Right kidney (tissue), 9 donors: ENCODE measurements around the gene ABITRAM.
"Not testable (repeated sequence)": the region's sequence is repeated elsewhere in the genome, so short reads cannot be mapped to it uniquely, and the experiment has no call there.

Source experiments
- DNase-seq: peaks from one replicate; pipeline ENCODE4 v3.0.0-alpha.2; 2016
- long read RNA-seq, 8 donors: transcript quantifications; one replicate each; lab custom pipeline, GENCODE V29; 2026

Gene ABITRAM, protein sequence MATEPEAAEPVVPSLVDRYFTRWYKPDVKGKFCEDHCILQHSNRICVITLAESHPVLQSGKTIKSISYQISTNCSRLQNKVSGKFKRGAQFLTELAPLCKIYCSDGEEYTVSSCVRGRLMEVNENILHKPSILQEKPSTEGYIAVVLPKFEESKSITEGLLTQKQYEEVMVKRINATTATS
- long read RNA-seq, donor 1, transcript FAM206A-201 (6 exons, 2,134 nt) = major isoform, 8 of 79 reads
- long read RNA-seq, donor 1, partial matches to known transcripts = 53 of 79 reads
- long read RNA-seq, donor 1, other reads (novel, unspliced or antisense) = 12 of 79 reads
- long read RNA-seq, donor 2, transcript FAM206A-201 (6 exons, 2,134 nt) = major isoform, 11 of 74 reads
- long read RNA-seq, donor 2, partial matches to known transcripts = 49 of 74 reads
- long read RNA-seq, donor 2, other reads (novel, unspliced or antisense) = 12 of 74 reads
- long read RNA-seq, donor 3, transcript FAM206A-201 (6 exons, 2,134 nt) = major isoform, 6 of 35 reads
- long read RNA-seq, donor 3, partial matches to known transcripts = 29 of 35 reads
- long read RNA-seq, donor 3, other reads (novel, unspliced or antisense) = 0 of 35 reads
- long read RNA-seq, donor 4, transcript FAM206A-201 (6 exons, 2,134 nt) = major isoform, 9 of 55 reads
- long read RNA-seq, donor 4, partial matches to known transcripts = 45 of 55 reads
- long read RNA-seq, donor 4, other reads (novel, unspliced or antisense) = 0 of 55 reads
- long read RNA-seq, donor 5, transcript FAM206A-201 (6 exons, 2,134 nt) = major isoform, 7 of 111 reads
- long read RNA-seq, donor 5, partial matches to known transcripts = 96 of 111 reads
- long read RNA-seq, donor 5, other reads (novel, unspliced or antisense) = 8 of 111 reads
- long read RNA-seq, donor 6, transcript FAM206A-201 (6 exons, 2,134 nt) = major isoform, 10 of 93 reads
- long read RNA-seq, donor 6, partial matches to known transcripts = 77 of 93 reads
- long read RNA-seq, donor 6, other reads (novel, unspliced or antisense) = 5 of 93 reads
- long read RNA-seq, donor 7, transcript FAM206A-201 (6 exons, 2,134 nt) = major isoform, 16 of 300 reads
- long read RNA-seq, donor 7, partial matches to known transcripts = 258 of 300 reads
- long read RNA-seq, donor 7, other reads (novel, unspliced or antisense) = 25 of 300 reads
- long read RNA-seq, donor 8, transcript FAM206A-201 (6 exons, 2,134 nt) = major isoform, 8 of 119 reads
- long read RNA-seq, donor 8, partial matches to known transcripts = 80 of 119 reads
- long read RNA-seq, donor 8, other reads (novel, unspliced or antisense) = 30 of 119 reads

DNA sequence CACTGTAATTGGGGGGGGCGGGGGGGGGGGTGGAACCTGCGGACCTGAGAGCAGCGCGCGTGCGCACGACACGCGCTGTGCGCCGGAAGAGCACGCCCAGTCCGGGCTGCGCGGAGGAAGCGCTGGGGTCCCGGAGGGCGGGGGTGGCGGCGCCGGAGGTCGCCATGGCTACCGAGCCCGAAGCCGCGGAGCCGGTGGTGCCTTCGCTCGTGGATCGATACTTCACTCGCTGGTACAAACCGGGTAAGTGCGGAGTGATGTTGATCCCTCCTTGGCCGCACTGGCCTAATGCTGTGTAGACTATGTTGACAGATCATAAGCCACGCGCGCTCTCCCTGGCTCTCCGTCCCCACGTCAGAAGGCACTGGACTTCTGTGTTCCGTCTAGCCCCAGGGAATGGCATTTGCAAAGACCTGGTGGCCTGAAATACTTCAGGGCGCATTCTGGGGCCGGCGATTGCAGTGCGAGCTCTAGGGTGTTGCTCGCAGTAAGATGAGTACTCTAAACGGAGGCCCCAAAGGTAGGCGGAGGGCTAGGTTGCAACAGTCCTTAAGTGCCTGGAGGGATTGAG, at the start of gene ABITRAM:
ABITRAM (plus strand) TSS at position 78 of the 571 bp plus-strand sequence; CDS start at position 165, 87 bp downstream.
- peak; percentile 90 for DNase-seq

DNA sequence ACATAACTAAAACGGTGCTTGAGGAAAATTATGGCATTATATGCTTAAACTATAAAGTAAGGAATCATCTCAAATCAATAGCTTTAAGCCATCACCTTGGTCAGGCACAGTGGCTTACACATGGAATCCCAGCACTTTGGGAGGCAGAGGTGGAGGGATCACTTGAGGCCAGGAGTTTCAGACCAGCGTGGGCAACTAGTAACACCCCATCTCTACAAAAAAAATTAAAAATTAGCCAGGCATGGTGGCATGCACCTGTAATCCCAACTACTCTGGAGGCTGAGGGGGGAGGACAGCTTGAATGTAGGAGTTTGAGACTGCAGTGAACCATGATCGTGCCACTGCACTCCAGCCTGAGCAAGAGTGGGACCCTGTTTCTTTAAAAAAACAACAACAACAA, 49.5 kb upstream of the ABITRAM start:
- no peak for DNase-seq

DNA sequence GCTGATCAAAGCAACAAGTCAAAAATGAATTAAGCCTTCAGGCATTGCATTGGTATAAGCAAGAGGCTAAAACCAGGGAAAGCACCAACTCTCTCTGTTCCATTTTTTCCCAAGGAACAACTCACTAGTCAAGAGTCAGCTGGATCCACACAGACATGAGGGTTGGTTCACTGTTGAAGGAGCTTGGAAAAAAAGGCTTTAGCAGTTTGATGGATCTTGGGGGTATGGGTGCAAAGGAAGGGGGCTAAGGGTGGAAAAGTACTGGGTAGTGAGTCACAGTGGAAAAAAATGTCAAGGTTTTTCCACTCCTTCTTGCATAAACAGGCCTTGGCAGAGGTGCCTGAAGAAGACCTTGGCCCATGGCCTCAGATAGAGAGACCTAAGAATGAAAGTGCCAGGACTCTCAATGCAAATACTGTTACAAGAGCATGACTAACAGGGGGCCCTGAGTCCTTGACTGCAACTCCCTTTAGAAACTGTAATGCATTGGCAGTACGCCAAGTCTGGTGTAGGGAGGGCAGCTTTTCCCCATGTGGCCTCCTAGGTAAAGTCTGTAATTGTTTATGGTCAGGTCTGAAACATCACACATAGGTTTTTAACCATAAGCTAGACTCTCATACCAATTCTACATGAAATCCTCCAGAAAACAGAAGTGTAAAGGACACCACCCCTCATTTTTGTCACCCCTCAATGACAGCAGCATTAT, 48.4 kb upstream of the ABITRAM start:
- no peak for DNase-seq

GRCh38 chr9:108886594-108887271, 47.5 kb upstream of the ABITRAM start:
- DNase-seq = not testable (repeated sequence)

DNA sequence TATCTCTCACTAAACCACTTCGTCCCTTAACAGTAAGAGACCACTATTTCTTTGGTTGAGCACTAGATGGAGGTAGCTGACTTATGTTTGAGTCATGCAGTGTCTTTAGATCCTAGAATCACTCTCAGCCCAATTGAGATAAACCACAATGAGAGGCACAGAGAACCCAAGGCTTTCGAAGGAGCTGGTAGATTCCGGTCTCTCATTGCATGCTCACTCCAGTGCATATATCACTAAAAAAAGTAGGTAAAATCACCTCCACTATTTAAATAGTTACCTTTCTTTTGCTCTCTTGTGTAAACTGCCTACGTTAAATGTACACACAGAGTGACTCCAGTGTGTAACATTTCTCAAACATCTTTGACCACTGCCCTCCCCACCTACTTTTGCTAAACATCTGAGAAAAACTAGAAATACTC, 44.5 kb upstream of the ABITRAM start:
- no peak for DNase-seq

GRCh38 chr9:108894225-108894997, 39.8 kb upstream of the ABITRAM start:
- no peak for DNase-seq

GRCh38 chr9:108897324-108898096, 36.7 kb upstream of the ABITRAM start:
- DNase-seq = no peak

GRCh38 chr9:108899023-108899695, 35.0 kb upstream of the ABITRAM start:
- not testable (repeated sequence) for DNase-seq

DNA sequence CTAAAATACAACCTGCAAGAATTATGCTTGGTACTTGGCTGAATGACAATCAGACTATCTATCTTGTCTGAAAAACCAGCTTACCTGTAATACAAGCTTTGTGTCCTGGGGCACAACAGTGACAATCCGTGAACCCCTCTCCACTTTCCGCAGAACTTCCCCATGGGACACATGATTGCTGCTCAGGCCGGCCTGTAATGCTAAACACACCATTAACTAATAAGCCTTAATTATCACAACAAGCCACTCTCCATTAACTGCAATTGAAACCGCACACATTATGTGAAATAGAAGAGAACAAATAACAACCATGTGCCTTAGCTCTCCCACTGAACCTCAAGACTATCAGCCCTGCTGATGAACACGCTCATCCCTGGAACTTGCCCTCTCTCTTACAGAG, 34.0 kb upstream of the ABITRAM start:
- no peak for DNase-seq

GRCh38 chr9:108903420-108904103, 30.6 kb upstream of the ABITRAM start:
- DNase-seq = no peak

GRCh38 chr9:108904161-108904560, 30.0 kb upstream of the ABITRAM start:
- no peak for DNase-seq

DNA sequence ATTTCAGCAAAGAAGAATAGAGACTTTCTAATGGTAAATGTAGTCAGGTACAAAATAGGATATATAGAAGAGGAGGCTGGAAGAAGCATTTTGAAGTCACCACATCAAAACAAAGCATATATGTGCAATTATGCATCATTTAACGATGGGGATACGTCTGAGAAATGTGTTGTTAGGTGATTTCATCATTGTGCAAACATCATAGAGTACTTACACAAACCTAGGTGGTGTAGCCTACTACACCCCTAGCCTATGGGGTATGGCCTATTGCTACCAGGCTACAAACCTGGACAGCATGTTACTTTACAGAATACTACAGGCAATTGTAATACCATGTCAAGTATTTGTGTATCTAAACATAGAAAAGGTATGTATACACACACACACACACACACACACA, 28.7 kb upstream of the ABITRAM start:
- no peak for DNase-seq

GRCh38 chr9:108910402-108910801, 23.8 kb upstream of the ABITRAM start:
- no peak for DNase-seq

GRCh38 chr9:108910914-108911313, 23.3 kb upstream of the ABITRAM start:
- no peak for DNase-seq

DNA sequence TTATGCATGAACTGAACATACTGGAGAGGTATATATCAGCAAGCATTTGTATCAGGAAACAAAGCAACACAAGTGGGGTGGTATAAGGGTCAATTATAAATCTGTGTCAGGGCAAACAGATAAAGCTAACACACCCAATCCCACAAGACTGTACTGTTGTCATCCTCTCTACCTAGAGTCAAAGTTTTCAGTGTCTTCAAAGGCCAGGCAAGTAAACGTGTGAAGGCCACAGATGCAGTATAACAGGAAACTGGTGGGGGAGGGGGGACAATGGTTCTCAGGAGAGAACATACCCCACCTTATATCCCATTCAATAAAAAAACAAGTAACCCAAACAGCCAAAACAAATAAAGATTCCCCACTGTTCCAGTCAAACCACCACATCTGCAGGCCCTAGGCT, 22.4 kb upstream of the ABITRAM start:
- no peak for DNase-seq

- no peak for DNase-seq
Measured at GRCh38 chr9:108913391-108913790, 20.8 kb upstream of the ABITRAM start.

DNA sequence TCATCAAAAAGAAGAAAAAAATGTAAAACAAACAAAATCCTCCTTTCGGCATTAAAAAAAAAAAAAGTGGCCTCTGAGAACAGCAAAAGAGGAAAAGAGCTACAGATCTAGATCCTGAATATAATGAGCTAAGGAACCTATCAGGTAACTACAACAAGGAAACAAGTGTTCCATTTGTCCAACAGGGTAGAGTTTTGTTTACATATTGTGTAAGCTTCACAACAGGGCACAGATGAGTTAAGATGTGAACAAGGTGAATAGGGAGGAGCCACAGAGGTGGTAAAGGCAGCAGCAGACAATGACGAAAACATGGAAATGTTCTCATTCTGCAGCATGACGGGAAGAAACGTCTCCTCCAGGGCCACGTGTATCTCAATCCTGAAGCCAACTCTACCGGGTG, 14.7 kb upstream of the ABITRAM start:
- DNase-seq = no peak

- DNase-seq = not testable (repeated sequence)
Measured at GRCh38 chr9:108920401-108920800, 13.8 kb upstream of the ABITRAM start.
